WERI-Rb-1 (cell line): ENCODE results near the gene AOC3.
"Not testable (repeated sequence)": the region's sequence is repeated elsewhere in the genome, so short reads cannot be mapped to it uniquely, and the experiment has no call there.

Source experiments
- DNase-seq: peaks from one replicate; pipeline ENCODE4 v3.0.0-alpha.2; 2020
- H3K27ac ChIP-seq: fragments of 250-450 bp; sonication (Bioruptor Pico); 2 replicates; pipeline ENCODE4 v1.5.1; 2020; ENCODE audit warnings: mild to moderate bottlenecking, moderate library complexity
- H3K27me3 ChIP-seq: fragments of 250-450 bp; sonication (Bioruptor Pico); 2 replicates; pipeline ENCODE4 v1.5.1; 2021; ENCODE audit warnings: mild to moderate bottlenecking, low read depth, moderate library complexity; ENCODE audit not compliant: insufficient read depth, severe bottlenecking
- H3K36me3 ChIP-seq: fragments of 250-450 bp; sonication (Bioruptor Pico); 2 replicates; pipeline ENCODE4 v1.5.1; 2020; ENCODE audit warnings: mild to moderate bottlenecking, moderate library complexity
- H3K4me3 ChIP-seq: 2 replicates; pipeline ENCODE4 v1.5.1; 2011; ENCODE audit warnings: low read depth, mild to moderate bottlenecking, control low read depth, low read length
- H3K9me3 ChIP-seq: fragments of 250-450 bp; sonication (Bioruptor Pico); 2 replicates; pipeline ENCODE4 v1.5.1; 2021; ENCODE audit warnings: mild to moderate bottlenecking, moderate library complexity; ENCODE audit not compliant: severe bottlenecking
- CTCF ChIP-seq: IDR thresholded peaks from 2 replicates; pipeline ENCODE4 v1.5.1; 2011; ENCODE audit warnings: low read depth, mild to moderate bottlenecking, control low read depth, inconsistent platforms, low read length

Gene AOC3

GRCh38 chr17:42866631-42867575 lies 15.9 kb downstream of the AOC3 start:
- no peak for DNase-seq
- Histone ChIP-seq H3K4me3 (no peak overlapping the region), H3K27ac (no peak overlapping the region), H3K9me3 (peaks cover 24% of the 10 kb centered on the region), H3K36me3 (no peaks in the 10 kb centered on the region), H3K27me3 (no peaks in the 10 kb centered on the region)
- no peak for TF ChIP-seq CTCF

GRCh38 chr17:42867694-42868261 lies 16.8 kb downstream of the AOC3 start:
- not testable (repeated sequence) for H3K36me3 ChIP-seq, DNase-seq, H3K27ac ChIP-seq, H3K27me3 ChIP-seq, H3K4me3 ChIP-seq
- H3K9me3 ChIP-seq, result peaks cover 24% of the 10 kb centered on the region

- peaks cover 24% of the 10 kb centered on the region for H3K9me3 ChIP-seq
- H3K27ac ChIP-seq, result no peak overlapping the region
- DNase-seq, result no peak
- no peak overlapping the region for H3K4me3 ChIP-seq
- no peaks in the 10 kb centered on the region for H3K27me3 ChIP-seq
- no peaks in the 10 kb centered on the region for H3K36me3 ChIP-seq
- no peak for TF ChIP-seq CTCF
Observed at GRCh38 chr17:42868338-42868737, 17.3 kb downstream of the AOC3 start.

- DNase-seq, result no peak
- H3K36me3 ChIP-seq, result no peaks in the 10 kb centered on the region
- peaks cover 24% of the 10 kb centered on the region for H3K9me3 ChIP-seq
- TF ChIP-seq CTCF, result no peak
- no peak overlapping the region for H3K4me3 ChIP-seq
- H3K27ac ChIP-seq, result no peak overlapping the region
- no peaks in the 10 kb centered on the region for H3K27me3 ChIP-seq
Observed at GRCh38 chr17:42871647-42872046, 20.6 kb downstream of the AOC3 start.

- Histone ChIP-seq H3K9me3 (peaks cover 27% of the 10 kb centered on the region), H3K27me3 (no peaks in the 10 kb centered on the region), H3K27ac (no peak overlapping the region), H3K4me3 (no peak overlapping the region), H3K36me3 (no peaks in the 10 kb centered on the region)
- no peak for TF ChIP-seq CTCF
- no peak for DNase-seq
Observed at GRCh38 chr17:42872251-42872965, 21.4 kb downstream of the AOC3 start.

GRCh38 chr17:42873315-42873714 lies 22.3 kb downstream of the AOC3 start:
- no peak for DNase-seq
- no peaks in the 10 kb centered on the region for H3K27me3 ChIP-seq
- H3K36me3 ChIP-seq, result no peaks in the 10 kb centered on the region
- no peak overlapping the region for H3K27ac ChIP-seq
- H3K4me3 ChIP-seq, result no peak overlapping the region
- TF ChIP-seq CTCF, result no peak
- peaks cover 27% of the 10 kb centered on the region for H3K9me3 ChIP-seq

- DNase-seq, result peak; percentile 38
- not testable (repeated sequence) for H3K4me3 ChIP-seq, H3K27ac ChIP-seq, H3K27me3 ChIP-seq, H3K36me3 ChIP-seq
- peaks cover 27% of the 10 kb centered on the region for H3K9me3 ChIP-seq
Observed at GRCh38 chr17:42873932-42874695, 23.1 kb downstream of the AOC3 start.
